Measurements from ENCODE around the gene DCAF15.

DCAF15 gene

GRCh38 chr19:13937479-13938300, 14.6 kb upstream of the DCAF15 start:
- DNase-seq (ENCODE audit: low spot score in 2 of 2) (no peak), ATAC-seq (ENCODE audit: low read depth) (no peak)
- no peak overlapping the region for H3K27ac Mint-ChIP-seq
- no peak overlapping the region for H3K4me3 Mint-ChIP-seq
- H3K36me3 Mint-ChIP-seq, result no peaks in the 10 kb centered on the region
- peaks cover 16% of the 10 kb centered on the region for H3K4me1 Mint-ChIP-seq
- peaks cover 17% of the 10 kb centered on the region for H3K27me3 Mint-ChIP-seq
- no peaks in the 10 kb centered on the region for H3K9me3 Mint-ChIP-seq

- Mint-ChIP-seq H3K36me3 (no peaks in the 10 kb centered on the region), H3K27ac (no peak within 1 kb of the TSS)
These were observed 13.8 kb upstream of the DCAF15 start, which contains the start of gene PODNL1 for GRCh38 chr19:13938301-13939064. TSS of gene PODNL1 (minus strand) at chr19:13938417. CDS start at chr19:13938181, 236 bp downstream.

GRCh38 chr19:13942023-13942684, 10.2 kb upstream of the DCAF15 start:
- ATAC-seq (ENCODE audit: low read depth) (no peak), DNase-seq (ENCODE audit: low spot score in 2 of 2) (no peak)
- Mint-ChIP-seq H3K27me3 (peaks cover 5% of the 10 kb centered on the region), H3K27ac (no peak overlapping the region), H3K36me3 (no peaks in the 10 kb centered on the region), H3K4me3 (no peak overlapping the region), H3K9me3 (no peaks in the 10 kb centered on the region), H3K4me1 (peaks cover 4% of the 10 kb centered on the region)

More at GRCh38 chr19:13938301-13939064, 13.8 kb upstream of the DCAF15 start, which contains the start of gene PODNL1:
- ATAC-seq (ENCODE audit: low read depth) (no peak), DNase-seq (ENCODE audit: low spot score in 2 of 2) (no peak)
- Mint-ChIP-seq H3K4me3 (no peak within 1 kb of the TSS), H3K27me3 (peaks cover 15% of the 10 kb centered on the region), H3K9me3 (no peaks in the 10 kb centered on the region), H3K4me1 (peaks cover 16% of the 10 kb centered on the region)

- H3K27ac Mint-ChIP-seq, result no peak overlapping the region
- no peak overlapping the region for H3K4me3 Mint-ChIP-seq
- DNase-seq (ENCODE audit: low spot score in 2 of 2) (no peak), ATAC-seq (ENCODE audit: low read depth) (no peak)
- H3K27me3 Mint-ChIP-seq, result no peaks in the 10 kb centered on the region
- no peaks in the 10 kb centered on the region for H3K36me3 Mint-ChIP-seq
- H3K9me3 Mint-ChIP-seq, result no peaks in the 10 kb centered on the region
- H3K4me1 Mint-ChIP-seq, result no peaks in the 10 kb centered on the region
These were observed 5.9 kb upstream of the DCAF15 start for GRCh38 chr19:13946414-13946813.

- peaks cover 7% of the 10 kb centered on the region for H3K4me1 Mint-ChIP-seq
- no peak overlapping the region for H3K4me3 Mint-ChIP-seq
These were observed 1.3 kb upstream of the DCAF15 start for GRCh38 chr19:13951043-13951442.

GRCh38 chr19:13951799-13952153, 533 bp upstream of the DCAF15 start:
- Mint-ChIP-seq H3K27ac (peak overlapping the region; percentile 91), H3K36me3 (peaks cover 7% of the 10 kb centered on the region), H3K9me3 (no peaks in the 10 kb centered on the region), H3K4me3 (peak overlapping the region; percentile 99), H3K27me3 (no peaks in the 10 kb centered on the region), H3K4me1 (peaks cover 7% of the 10 kb centered on the region)
- DNase-seq (ENCODE audit: low spot score in 2 of 2) (no peak), ATAC-seq (ENCODE audit: low read depth) (no peak)

More at GRCh38 chr19:13951043-13951442, 1.3 kb upstream of the DCAF15 start:
- Mint-ChIP-seq H3K36me3 (peaks cover 7% of the 10 kb centered on the region), H3K27me3 (no peaks in the 10 kb centered on the region), H3K27ac (no peak overlapping the region), H3K9me3 (no peaks in the 10 kb centered on the region)
- DNase-seq (ENCODE audit: low spot score in 2 of 2), result no peak
- no peak for ATAC-seq (ENCODE audit: low read depth)

- H3K27me3 Mint-ChIP-seq, result no peaks in the 10 kb centered on the region
- DNase-seq (ENCODE audit: low spot score in 2 of 2), result no peak
- ATAC-seq (ENCODE audit: low read depth), result no peak
These were observed 722 bp downstream of the DCAF15 start for GRCh38 chr19:13952931-13953531.

GRCh38 chr19:13954185-13954584, 1.9 kb downstream of the DCAF15 start:
- DNase-seq (ENCODE audit: low spot score in 2 of 2) (no peak), ATAC-seq (ENCODE audit: low read depth) (no peak)
- Mint-ChIP-seq H3K4me3 (peak overlapping the region; percentile 99), H3K27ac (peak overlapping the region; percentile 91), H3K4me1 (peaks cover 7% of the 10 kb centered on the region), H3K36me3 (peaks cover 7% of the 10 kb centered on the region), H3K27me3 (no peaks in the 10 kb centered on the region), H3K9me3 (no peaks in the 10 kb centered on the region)

More at GRCh38 chr19:13952931-13953531, 722 bp downstream of the DCAF15 start:
- no peaks in the 10 kb centered on the region for H3K9me3 Mint-ChIP-seq
- peaks cover 7% of the 10 kb centered on the region for H3K4me1 Mint-ChIP-seq
- peak overlapping the region; percentile 91 for H3K27ac Mint-ChIP-seq
- H3K4me3 Mint-ChIP-seq, result peak overlapping the region; percentile 99
- peaks cover 7% of the 10 kb centered on the region for H3K36me3 Mint-ChIP-seq

- H3K27me3 Mint-ChIP-seq, result no peaks in the 10 kb centered on the region
- ATAC-seq (ENCODE audit: low read depth), result no peak
- no peaks in the 10 kb centered on the region for H3K9me3 Mint-ChIP-seq
- H3K36me3 Mint-ChIP-seq, result peaks cover 8% of the 10 kb centered on the region
- H3K4me1 Mint-ChIP-seq, result peaks cover 7% of the 10 kb centered on the region
- H3K4me3 Mint-ChIP-seq, result no peak overlapping the region
- no peak for DNase-seq (ENCODE audit: low spot score in 2 of 2)
- no peak overlapping the region for H3K27ac Mint-ChIP-seq
These were observed 3.5 kb downstream of the DCAF15 start for GRCh38 chr19:13955662-13956364.

- no peaks in the 10 kb centered on the region for H3K27me3 Mint-ChIP-seq
- H3K9me3 Mint-ChIP-seq, result no peaks in the 10 kb centered on the region
- no peak for DNase-seq (ENCODE audit: low spot score in 2 of 2)
- H3K4me3 Mint-ChIP-seq, result no peak overlapping the region
- H3K4me1 Mint-ChIP-seq, result peaks cover 7% of the 10 kb centered on the region
- no peak for ATAC-seq (ENCODE audit: low read depth)
- peaks cover 10% of the 10 kb centered on the region for H3K36me3 Mint-ChIP-seq
- no peak overlapping the region for H3K27ac Mint-ChIP-seq
These were observed 4.0 kb downstream of the DCAF15 start for GRCh38 chr19:13956365-13956744.

GRCh38 chr19:13957051-13957450, 4.7 kb downstream of the DCAF15 start:
- no peak for DNase-seq (ENCODE audit: low spot score in 2 of 2)
- Mint-ChIP-seq H3K36me3 (peaks cover 11% of the 10 kb centered on the region), H3K27me3 (no peaks in the 10 kb centered on the region), H3K27ac (no peak overlapping the region), H3K9me3 (no peaks in the 10 kb centered on the region), H3K4me1 (peaks cover 5% of the 10 kb centered on the region), H3K4me3 (no peak overlapping the region)
- ATAC-seq (ENCODE audit: low read depth), result no peak

GRCh38 chr19:13958043-13958442, 5.7 kb downstream of the DCAF15 start:
- Mint-ChIP-seq H3K27me3 (no peaks in the 10 kb centered on the region), H3K36me3 (peaks cover 11% of the 10 kb centered on the region), H3K4me1 (peaks cover 5% of the 10 kb centered on the region), H3K9me3 (no peaks in the 10 kb centered on the region), H3K4me3 (no peak overlapping the region), H3K27ac (no peak overlapping the region)
- DNase-seq (ENCODE audit: low spot score in 2 of 2) (no peak), ATAC-seq (ENCODE audit: low read depth) (no peak)

Measured in memory B cell (primary cell).